Measurements from ENCODE around the gene PLCH1.

Gene PLCH1

GRCh38 chr3:155682426-155683343, 62.2 kb downstream of the PLCH1 start:
- DNase-seq, result no peak

- no peak for DNase-seq
These were observed 68.5 kb downstream of the PLCH1 start for GRCh38 chr3:155676252-155676981.

- DNase-seq, result no peak
These were observed 69.8 kb downstream of the PLCH1 start for GRCh38 chr3:155675094-155675493.

GRCh38 chr3:155673421-155673820, 71.5 kb downstream of the PLCH1 start:
- no peak for DNase-seq

GRCh38 chr3:155670335-155670734, 74.5 kb downstream of the PLCH1 start:
- DNase-seq, result no peak

- no peak for DNase-seq
These were observed 76.9 kb downstream of the PLCH1 start for GRCh38 chr3:155667988-155668387.

- DNase-seq, result no peak
These were observed 79.8 kb downstream of the PLCH1 start for GRCh38 chr3:155664925-155665695.

GRCh38 chr3:155663467-155664212, 81.2 kb downstream of the PLCH1 start:
- DNase-seq, result no peak

- no peak for DNase-seq
These were observed 83.1 kb downstream of the PLCH1 start for GRCh38 chr3:155661760-155662159.

- DNase-seq, result no peak
These were observed 83.8 kb downstream of the PLCH1 start for GRCh38 chr3:155661042-155661441.

GRCh38 chr3:155658671-155659261, 86.1 kb downstream of the PLCH1 start:
- DNase-seq, result no peak

- DNase-seq, result no peak
These were observed 86.9 kb downstream of the PLCH1 start for GRCh38 chr3:155658006-155658405.

- DNase-seq, result no peak
These were observed 87.7 kb downstream of the PLCH1 start for GRCh38 chr3:155657161-155657560.

- no peak for DNase-seq
These were observed 88.4 kb downstream of the PLCH1 start for GRCh38 chr3:155656466-155656865.

- no peak for DNase-seq
These were observed 93.2 kb downstream of the PLCH1 start for GRCh38 chr3:155651489-155652218.

- DNase-seq, result no peak
These were observed 96.8 kb downstream of the PLCH1 start for GRCh38 chr3:155648013-155648591.

GRCh38 chr3:155647206-155647605, 97.7 kb downstream of the PLCH1 start:
- DNase-seq, result no peak

GRCh38 chr3:155646669-155647068, 98.2 kb downstream of the PLCH1 start:
- no peak for DNase-seq

- no peak for DNase-seq
These were observed 98.7 kb downstream of the PLCH1 start for GRCh38 chr3:155646128-155646527.

GRCh38 chr3:155643581-155644165, 101.2 kb downstream of the PLCH1 start:
- no peak for DNase-seq

- no peak for DNase-seq
These were observed 102.9 kb downstream of the PLCH1 start for GRCh38 chr3:155641956-155642355.
